Measurements from ENCODE around the gene PTGR2.

GRCh38 chr14:73859145-73859544 is 7.5 kb downstream of the PTGR2 start:
- no peak for TF ChIP-seq CTCF (IDR thresholded peaks at IDR 0.05; ENCODE audit: insufficient read depth, low read length, poor library complexity, severe bottlenecking)
- TF ChIP-seq EZH2phosphoT487 (conservative IDR thresholded peaks at IDR 0.05; ENCODE audit: low read length): no peak

All from SU-DHL-6 (cell line).